WTC11 (cell line): ENCODE data around the gene ARHGEF39.

Experiments used
- ATF2 ChIP-seq: sonication (generic); formaldehyde crosslinking; IDR thresholded peaks from 2 replicates; pipeline ENCODE4 v1.8.1; 2022; ENCODE audit warnings: low read depth, missing genetic modification reagents, borderline replicate concordance
- ATF3 ChIP-seq: sonication (generic); formaldehyde crosslinking; conservative IDR thresholded peaks from 2 replicates; pipeline ENCODE4 v1.8.1; 2022; ENCODE audit warnings: mild to moderate bottlenecking, missing genetic modification reagents
- CTCF ChIP-seq: fragments of 200-600 bp; IDR thresholded peaks from 2 replicates; pipeline ENCODE4 v1.8.0; 2022; ENCODE audit warnings: antibody characterized with exemption
- ERG ChIP-seq: fragments of 250-450 bp; sonication (Bioruptor Pico); IDR thresholded peaks from 2 replicates; pipeline ENCODE4 v1.8.0; 2021; ENCODE audit warnings: mild to moderate bottlenecking
- ESRRA ChIP-seq: sonication (generic); formaldehyde crosslinking; IDR thresholded peaks from 2 replicates; pipeline ENCODE4 v1.8.1; 2022; ENCODE audit warnings: mild to moderate bottlenecking, missing genetic modification reagents, borderline replicate concordance
- USF1 ChIP-seq: sonication (generic); formaldehyde crosslinking; IDR thresholded peaks from 2 replicates; pipeline ENCODE4 v1.8.0; 2022; ENCODE audit warnings: mild to moderate bottlenecking, missing genetic modification reagents

- no peak for TF ChIP-seq ERG (CRISPR knock-in tag)
- no peak for TF ChIP-seq ESRRA (CRISPR knock-in tag)
- no peak for TF ChIP-seq CTCF
- TF ChIP-seq ATF2 (CRISPR knock-in tag) = no peak
- TF ChIP-seq USF1 (CRISPR knock-in tag) = no peak
- no peak for TF ChIP-seq ATF3 (CRISPR knock-in tag)
These were observed 5.7 kb downstream of the ARHGEF39 start for GRCh38 chr9:35659340-35659739.
